GM12878 (cell line): ENCODE results near the gene TEX44. TPM values are rescaled to one million over a fixed set of nuclear protein-coding genes. Genes with fewer than 3 reads are reported as not detected.

Experiments
- ATAC-seq: fragments of 200-7000 bp; cut with Tn5 transposase; 3 replicates; pipeline ENCODE4 v1.9.1; 2020; ENCODE audit warnings: mild to moderate bottlenecking, moderate library complexity
- BruUV-seq: library from RNA; stranded (reverse); fragments of 400-500 nt; replicated peaks from 2 replicates; lab custom pipeline; 2021; lab: Mats Ljungman, UMichigan
- CTCF ChIA-PET: fragments of 300-600 bp; sonication (Branson Sonifier 250); formaldehyde crosslinking; extraction: SDS; loops from one replicate; lab custom pipeline; 2021; ENCODE audit warnings: inconsistent platforms; lab: Yijun Ruan, JAX
- POLR2A ChIA-PET: fragments of 350-600 bp; formaldehyde crosslinking; extraction: SDS; loops from one replicate; lab custom pipeline; 2021; ENCODE audit warnings: inconsistent platforms; lab: Charles Lee
- RAD21 ChIA-PET: fragments of 300-600 bp; sonication (Branson Sonifier 250); formaldehyde crosslinking; loops from one replicate; lab custom pipeline; 2023; ENCODE audit warnings: antibody characterized with exemption; ENCODE audit not compliant: unreplicated experiment; lab: Charles Lee
- SMC1A ChIA-PET: fragments of 300-600 bp; sonication (Branson Sonifier 250); formaldehyde crosslinking; loops from one replicate; lab custom pipeline; 2023; ENCODE audit not compliant: unreplicated experiment, uncharacterized antibody; lab: Charles Lee
- DNase-seq: peaks from one replicate; pipeline ENCODE4 v3.0.0-alpha.2; 2011; ENCODE audit warnings: low read depth, low spot score
- FAIRE-seq: peaks from 3 replicates; lab custom pipeline; 2011; peaks lifted over from hg19 to GRCh38; lab: Jason Lieb, UNC
- H2AFZ ChIP-seq: 2 replicates; pipeline ENCODE4 v1.6.0; 2011; ENCODE audit warnings: low read depth, low read length, control low read depth; ENCODE audit not compliant: control insufficient read depth
- H3K27ac ChIP-seq: 2 replicates; pipeline ENCODE4 v1.5.1; 2011; ENCODE audit warnings: control low read depth; ENCODE audit not compliant: control insufficient read depth, insufficient read depth
- H3K27me3 ChIP-seq, 2 experiments: replicated peaks in 1 of 2; 2 replicates each; pipeline versions ENCODE4 v1.6.0 to v1.6.1; 2011; ENCODE audit warnings: low read length in 1 of 2; ENCODE audit not compliant: control insufficient read depth in 2 of 2, insufficient read depth in 2 of 2
- H3K36me3 ChIP-seq, 2 experiments: 2 replicates each; pipeline ENCODE4 v1.5.1; 2011; ENCODE audit warnings: low read length in 1 of 2; ENCODE audit not compliant: control insufficient read depth in 2 of 2, insufficient read depth in 2 of 2
- H3K4me1 ChIP-seq: 2 replicates; pipeline ENCODE4 v1.6.1; 2011; ENCODE audit warnings: mild to moderate bottlenecking, low read length, moderate library complexity, mixed read lengths; ENCODE audit not compliant: control insufficient read depth, insufficient read depth
- H3K4me2 ChIP-seq: 2 replicates; pipeline ENCODE4 v1.6.0; 2011; ENCODE audit warnings: control low read depth; ENCODE audit not compliant: control insufficient read depth, insufficient read depth
- H3K4me3 ChIP-seq: fragments of 200-600 bp; sonication (generic); 2 replicates; pipeline ENCODE4 v1.5.1; 2016
- H3K79me2 ChIP-seq: 2 replicates; pipeline ENCODE4 v1.6.0; 2011; ENCODE audit warnings: low read length; ENCODE audit not compliant: control insufficient read depth, insufficient read depth
- H3K9ac ChIP-seq: 2 replicates; pipeline ENCODE4 v1.8.0; 2011; ENCODE audit warnings: low read length, control low read depth, mixed read lengths; ENCODE audit not compliant: control insufficient read depth, insufficient read depth
- H3K9me3 ChIP-seq: replicated peaks from 3 replicates; pipeline ENCODE4 v1.5.1; 2011; ENCODE audit warnings: mild to moderate bottlenecking, low read length; ENCODE audit not compliant: control insufficient read depth, insufficient read depth
- H4K20me1 ChIP-seq: 2 replicates; pipeline ENCODE4 v1.6.0; 2011; ENCODE audit not compliant: control insufficient read depth, insufficient read depth
- JUNB ChIP-seq: IDR thresholded peaks from 2 replicates; pipeline ENCODE4 v1.6.1; 2016; ENCODE audit warnings: antibody characterized with exemption, mild to moderate bottlenecking
- RAD51 ChIP-seq: fragments of 450-650 bp; IDR thresholded peaks from 2 replicates; pipeline ENCODE4 v1.6.1; 2016; ENCODE audit warnings: moderate library complexity, mild to moderate bottlenecking, inconsistent platforms
- SKIL ChIP-seq: fragments of 450-650 bp; IDR thresholded peaks from 2 replicates; pipeline ENCODE4 v1.6.1; 2017; ENCODE audit warnings: mild to moderate bottlenecking, low read depth, inconsistent platforms; ENCODE audit not compliant: poor library complexity, severe bottlenecking
- SMAD1 ChIP-seq: fragments of 450-650 bp; IDR thresholded peaks from 2 replicates; pipeline ENCODE4 v1.6.1; 2018; ENCODE audit warnings: mild to moderate bottlenecking, low read depth; ENCODE audit not compliant: partially characterized antibody
- SUZ12 ChIP-seq: fragments of 200-600 bp; sonication (generic); IDR thresholded peaks from one replicate; pipeline ENCODE4 v1.6.1; 2018; ENCODE audit warnings: antibody characterized with exemption, mild to moderate bottlenecking; ENCODE audit not compliant: unreplicated experiment
- TARDBP ChIP-seq: IDR thresholded peaks from 2 replicates; pipeline ENCODE4 v1.6.1; 2016; ENCODE audit warnings: borderline replicate concordance
- WGBS: methylation state at CpG from one replicate; pipeline ENCODE4 v1.1.6; 2016; ENCODE audit warnings: low lambda C conversion rate; ENCODE audit not compliant: insufficient replicate concordance, insufficient coverage; ENCODE audit errors: missing lambda C conversion rate; 5-methylcytosine and 5-hydroxymethylcytosine counted together
- in situ Hi-C: fragments of 300-500 bp; cut with MboI; formaldehyde crosslinking; loops from 9 replicates; pipeline ENCODE4 v1.14.3; 2018; ENCODE audit warnings: mixed read lengths
- intact Hi-C: fragments of 100-400 bp; cut with micrococcal nuclease; formaldehyde crosslinking; loops from one replicate; pipeline ENCODE4 v1.14.2; 2022; ENCODE audit not compliant: unreplicated experiment
- polyA plus RNA-seq, 11 experiments: library from polyadenylated mRNA; depleted of rRNA in 4 of 11; unstranded in 6 of 11; stranded (reverse) in 5 of 11; fragments of >200 nt; fragmentation: Nextera tagmentation in 4 of 11; fragmentation: Illumina TruSeq in 1 of 11; extraction: Ambion mirVana in 4 of 11; extraction: Trizol in 1 of 11; gene quantifications; 1 replicate in 1 of 11; 2 replicates in 10 of 11; pipeline versions ENCODE4 v1.2.1 to v1.2.3, GENCODE V29; 2011 to 2016; ENCODE audit warnings: inconsistent platforms in 2 of 11, missing spikeins in 2 of 11, low read depth in 1 of 11
- total RNA-seq, 4 experiments: library from RNA; depleted of rRNA in 3 of 4; stranded (reverse); fragments of >200 nt in 3 of 4; fragmentation: Illumina TruSeq in 1 of 4; extraction: Trizol in 1 of 4; gene quantifications; 2 replicates each; pipeline versions ENCODE4 v1.2.1 to v1.2.3, GENCODE V29; 2013 to 2021
- TF ChIP-seq, protein P1 (sequence below): fragments of 450-650 bp; IDR thresholded peaks from 2 replicates; pipeline ENCODE4 v1.6.1; 2016; ENCODE audit warnings: mild to moderate bottlenecking
- TF ChIP-seq, protein P2 (sequence below): fragments of 450-650 bp; IDR thresholded peaks from 2 replicates; pipeline ENCODE4 v1.6.1; 2016; ENCODE audit warnings: mild to moderate bottlenecking, moderate library complexity, borderline replicate concordance
- TF ChIP-seq, protein P3 (sequence below): fragments of 450-650 bp; IDR thresholded peaks from 2 replicates; pipeline ENCODE4 v1.6.1; 2017; ENCODE audit warnings: mild to moderate bottlenecking, moderate library complexity

Gene TEX44
- total and polyA plus RNA-seq, 10 of the 15 experiments (the other 5 are each of a cell fraction or from before 2014, with no cell fraction given), result not detected

GRCh38 chr2:231615058-231615671, 22.5 kb downstream of the TEX44 start:
- H3K4me2 ChIP-seq, result peak overlapping the region; percentile 67
- BruUV-seq, result TSS peak; percentile 90
- H3K4me1 ChIP-seq, result peaks cover 29% of the 10 kb centered on the region
- SMC1A ChIA-PET, result interaction anchor here (0.8 to 10.8 kb wide), 8 partner anchors 11 to 99 kb away, joined by 3 to 255 read pairs (median 3); no protein-coding TSS in a partner anchor
- POLR2A ChIA-PET, result interaction anchor here (0.8 to 8.0 kb wide), 9 partner anchors 9 to 99 kb away, joined by 3 to 247 read pairs (median 7); partner anchors contain the start of gene PTMA
- peak overlapping the region; percentile 78 for H3K4me3 ChIP-seq
- H3K9ac ChIP-seq, result peak overlapping the region; percentile 87
- RAD21 ChIA-PET, result interaction anchor here (0.6 to 8.9 kb wide), 8 partner anchors 10 to 164 kb away, joined by 3 to 353 read pairs (median 12); no protein-coding TSS in a partner anchor
- H3K36me3 ChIP-seq, result no peaks in the 10 kb centered on the region
- H2AFZ ChIP-seq, result peak overlapping the region; percentile 77
- 38% methylated on average over 31 of the region's 31 CpGs for WGBS
- peaks cover 7% of the 10 kb centered on the region for H3K79me2 ChIP-seq
- no peaks in the 10 kb centered on the region for H3K9me3 ChIP-seq
- intact Hi-C loops (loop anchor here (2.0 kb wide), 1 partner anchor 28 kb away; no protein-coding TSS in a partner anchor), in situ Hi-C loops (no loop called here)
- no peaks in the 10 kb centered on the region for H4K20me1 ChIP-seq
- peak overlapping the region; percentile 99 for H3K27ac ChIP-seq
- FAIRE-seq (peak; percentile 31), DNase-seq (no peak), ATAC-seq (no peak)
- CTCF ChIA-PET, result interaction anchor here (0.6 to 12.7 kb wide), 10 partner anchors 9 to 100 kb away, joined by 3 to 494 read pairs (median 4); no protein-coding TSS in a partner anchor
- H3K27me3 ChIP-seq, result no peaks in the 10 kb centered on the region
- no peak for TF ChIP-seq SUZ12
- TF ChIP-seq SKIL, result no peak
- TF ChIP-seq, protein P1, sequence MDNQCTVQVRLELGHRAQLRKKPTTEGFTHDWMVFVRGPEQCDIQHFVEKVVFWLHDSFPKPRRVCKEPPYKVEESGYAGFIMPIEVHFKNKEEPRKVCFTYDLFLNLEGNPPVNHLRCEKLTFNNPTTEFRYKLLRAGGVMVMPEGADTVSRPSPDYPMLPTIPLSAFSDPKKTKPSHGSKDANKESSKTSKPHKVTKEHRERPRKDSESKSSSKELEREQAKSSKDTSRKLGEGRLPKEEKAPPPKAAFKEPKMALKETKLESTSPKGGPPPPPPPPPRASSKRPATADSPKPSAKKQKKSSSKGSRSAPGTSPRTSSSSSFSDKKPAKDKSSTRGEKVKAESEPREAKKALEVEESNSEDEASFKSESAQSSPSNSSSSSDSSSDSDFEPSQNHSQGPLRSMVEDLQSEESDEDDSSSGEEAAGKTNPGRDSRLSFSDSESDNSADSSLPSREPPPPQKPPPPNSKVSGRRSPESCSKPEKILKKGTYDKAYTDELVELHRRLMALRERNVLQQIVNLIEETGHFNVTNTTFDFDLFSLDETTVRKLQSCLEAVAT, result peak; percentile 59; the same call in 1 of the 2 replicates
- TF ChIP-seq, protein P2, sequence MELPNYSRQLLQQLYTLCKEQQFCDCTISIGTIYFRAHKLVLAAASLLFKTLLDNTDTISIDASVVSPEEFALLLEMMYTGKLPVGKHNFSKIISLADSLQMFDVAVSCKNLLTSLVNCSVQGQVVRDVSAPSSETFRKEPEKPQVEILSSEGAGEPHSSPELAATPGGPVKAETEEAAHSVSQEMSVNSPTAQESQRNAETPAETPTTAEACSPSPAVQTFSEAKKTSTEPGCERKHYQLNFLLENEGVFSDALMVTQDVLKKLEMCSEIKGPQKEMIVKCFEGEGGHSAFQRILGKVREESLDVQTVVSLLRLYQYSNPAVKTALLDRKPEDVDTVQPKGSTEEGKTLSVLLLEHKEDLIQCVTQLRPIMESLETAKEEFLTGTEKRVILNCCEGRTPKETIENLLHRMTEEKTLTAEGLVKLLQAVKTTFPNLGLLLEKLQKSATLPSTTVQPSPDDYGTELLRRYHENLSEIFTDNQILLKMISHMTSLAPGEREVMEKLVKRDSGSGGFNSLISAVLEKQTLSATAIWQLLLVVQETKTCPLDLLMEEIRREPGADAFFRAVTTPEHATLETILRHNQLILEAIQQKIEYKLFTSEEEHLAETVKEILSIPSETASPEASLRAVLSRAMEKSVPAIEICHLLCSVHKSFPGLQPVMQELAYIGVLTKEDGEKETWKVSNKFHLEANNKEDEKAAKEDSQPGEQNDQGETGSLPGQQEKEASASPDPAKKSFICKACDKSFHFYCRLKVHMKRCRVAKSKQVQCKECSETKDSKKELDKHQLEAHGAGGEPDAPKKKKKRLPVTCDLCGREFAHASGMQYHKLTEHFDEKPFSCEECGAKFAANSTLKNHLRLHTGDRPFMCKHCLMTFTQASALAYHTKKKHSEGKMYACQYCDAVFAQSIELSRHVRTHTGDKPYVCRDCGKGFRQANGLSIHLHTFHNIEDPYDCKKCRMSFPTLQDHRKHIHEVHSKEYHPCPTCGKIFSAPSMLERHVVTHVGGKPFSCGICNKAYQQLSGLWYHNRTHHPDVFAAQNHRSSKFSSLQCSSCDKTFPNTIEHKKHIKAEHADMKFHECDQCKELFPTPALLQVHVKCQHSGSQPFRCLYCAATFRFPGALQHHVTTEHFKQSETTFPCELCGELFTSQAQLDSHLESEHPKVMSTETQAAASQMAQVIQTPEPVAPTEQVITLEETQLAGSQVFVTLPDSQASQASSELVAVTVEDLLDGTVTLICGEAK, result 0 out of 2 replicates have a peak, but pooled peaks have one; percentile 6
- no peak for TF ChIP-seq JUNB
- TF ChIP-seq, protein P3, sequence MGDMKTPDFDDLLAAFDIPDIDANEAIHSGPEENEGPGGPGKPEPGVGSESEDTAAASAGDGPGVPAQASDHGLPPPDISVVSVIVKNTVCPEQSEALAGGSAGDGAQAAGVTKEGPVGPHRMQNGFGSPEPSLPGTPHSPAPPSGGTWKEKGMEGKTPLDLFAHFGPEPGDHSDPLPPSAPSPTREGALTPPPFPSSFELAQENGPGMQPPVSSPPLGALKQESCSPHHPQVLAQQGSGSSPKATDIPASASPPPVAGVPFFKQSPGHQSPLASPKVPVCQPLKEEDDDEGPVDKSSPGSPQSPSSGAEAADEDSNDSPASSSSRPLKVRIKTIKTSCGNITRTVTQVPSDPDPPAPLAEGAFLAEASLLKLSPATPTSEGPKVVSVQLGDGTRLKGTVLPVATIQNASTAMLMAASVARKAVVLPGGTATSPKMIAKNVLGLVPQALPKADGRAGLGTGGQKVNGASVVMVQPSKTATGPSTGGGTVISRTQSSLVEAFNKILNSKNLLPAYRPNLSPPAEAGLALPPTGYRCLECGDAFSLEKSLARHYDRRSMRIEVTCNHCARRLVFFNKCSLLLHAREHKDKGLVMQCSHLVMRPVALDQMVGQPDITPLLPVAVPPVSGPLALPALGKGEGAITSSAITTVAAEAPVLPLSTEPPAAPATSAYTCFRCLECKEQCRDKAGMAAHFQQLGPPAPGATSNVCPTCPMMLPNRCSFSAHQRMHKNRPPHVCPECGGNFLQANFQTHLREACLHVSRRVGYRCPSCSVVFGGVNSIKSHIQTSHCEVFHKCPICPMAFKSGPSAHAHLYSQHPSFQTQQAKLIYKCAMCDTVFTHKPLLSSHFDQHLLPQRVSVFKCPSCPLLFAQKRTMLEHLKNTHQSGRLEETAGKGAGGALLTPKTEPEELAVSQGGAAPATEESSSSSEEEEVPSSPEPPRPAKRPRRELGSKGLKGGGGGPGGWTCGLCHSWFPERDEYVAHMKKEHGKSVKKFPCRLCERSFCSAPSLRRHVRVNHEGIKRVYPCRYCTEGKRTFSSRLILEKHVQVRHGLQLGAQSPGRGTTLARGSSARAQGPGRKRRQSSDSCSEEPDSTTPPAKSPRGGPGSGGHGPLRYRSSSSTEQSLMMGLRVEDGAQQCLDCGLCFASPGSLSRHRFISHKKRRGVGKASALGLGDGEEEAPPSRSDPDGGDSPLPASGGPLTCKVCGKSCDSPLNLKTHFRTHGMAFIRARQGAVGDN, result no peak
- TF ChIP-seq TARDBP, result no peak
- TF ChIP-seq RAD51, result no peak
- peak; percentile 14 for TF ChIP-seq SMAD1
